Measurements from ENCODE around the gene CENPVL1. TPM values are rescaled to one million over a fixed set of nuclear protein-coding genes. Genes with fewer than 3 reads are reported as not detected.
"Not testable (repeated sequence)": the region's sequence is repeated elsewhere in the genome, so short reads cannot be mapped to it uniquely, and the experiment has no call there.

CENPVL1 gene
- polyA plus RNA-seq, 1 donor (not counting 4 experiments of a cell fraction or from before 2014, with no cell fraction given), result not detected

DNA sequence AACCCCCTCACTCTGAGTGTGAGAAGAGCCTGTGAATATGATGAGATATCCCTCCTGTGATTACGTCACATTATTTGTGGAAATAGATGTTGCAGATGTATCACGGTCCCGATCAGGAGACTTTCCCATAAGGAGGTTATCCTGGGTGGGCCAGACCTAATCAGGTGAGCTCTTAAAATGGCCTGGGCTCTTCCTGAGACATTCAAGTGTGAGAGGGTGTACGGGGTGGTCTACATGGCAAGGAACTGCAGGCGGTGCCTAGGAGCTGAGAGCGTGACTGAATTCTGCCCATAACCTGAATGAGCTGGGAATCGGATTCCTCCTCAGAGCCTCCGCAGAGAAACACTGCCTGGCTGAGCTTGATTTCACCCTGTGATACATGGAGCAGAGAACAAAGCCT is 12.9 kb upstream of the CENPVL1 start:
- dilution Hi-C loops (cut with MboI; ENCODE audit: extremely low pct_ligation_motif_present, low sequenced_read_pairs), result no loop called here

GRCh38 chrX:51712943-51713647 is 2.8 kb downstream of the CENPVL1 start:
- H3K9me3 ChIP-seq (ENCODE audit: control insufficient read depth, low read depth, low read length); FAIRE-seq; H3K36me3 ChIP-seq (ENCODE audit: control insufficient read depth in 2 of 2, extremely low read depth in 1 of 2, insufficient read depth in 2 of 2, low read length in 2 of 2); H3K4me1 ChIP-seq (ENCODE audit: control insufficient read depth, extremely low read depth, insufficient read depth, low read length); H3K27me3 ChIP-seq (ENCODE audit: control insufficient read depth, extremely low read depth, insufficient read depth, low read length); H4K20me1 ChIP-seq (ENCODE audit: control insufficient read depth, extremely low read depth, insufficient read depth, low read length); H3K27ac ChIP-seq (ENCODE audit: control insufficient read depth, insufficient read depth, low read length); H3K4me2 ChIP-seq (ENCODE audit: control insufficient read depth, extremely low read depth, insufficient read depth, low read depth, low read length); H3K4me3 ChIP-seq (ENCODE audit: control insufficient read depth in 2 of 3, extremely low read depth in 1 of 3, insufficient read depth in 2 of 3, low read depth in 1 of 3, low read length in 3 of 3); H2AFZ ChIP-seq (ENCODE audit: control insufficient read depth, low read length); dilution Hi-C loops (cut with MboI; ENCODE audit: extremely low pct_ligation_motif_present, low sequenced_read_pairs); H3K9ac ChIP-seq (ENCODE audit: control insufficient read depth, extremely low read depth, insufficient read depth, low read length); DNase-seq (ENCODE audit: low read depth, low spot score); H3K9me1 ChIP-seq (ENCODE audit: control insufficient read depth, extremely low read depth, insufficient read depth, low read length); H3K79me2 ChIP-seq (ENCODE audit: control insufficient read depth, insufficient read depth, low read length): not testable (repeated sequence)

More for the DNA sequence above, 12.9 kb upstream of the CENPVL1 start:
- FAIRE-seq, result no peak
- DNase-seq (ENCODE audit: low read depth, low spot score), result no peak
- Histone ChIP-seq H2AFZ (ENCODE audit: control insufficient read depth, low read length) (no peak overlapping the region), H4K20me1 (ENCODE audit: control insufficient read depth, extremely low read depth, insufficient read depth, low read length) (no peaks in the 10 kb centered on the region), H3K9me3 (ENCODE audit: control insufficient read depth, low read depth, low read length) (peaks cover 3% of the 10 kb centered on the region), H3K36me3 (ENCODE audit: control insufficient read depth in 2 of 2, extremely low read depth in 1 of 2, insufficient read depth in 2 of 2, low read length in 2 of 2) (no peaks in the 10 kb centered on the region), H3K4me3 (ENCODE audit: control insufficient read depth in 2 of 3, extremely low read depth in 1 of 3, insufficient read depth in 2 of 3, low read depth in 1 of 3, low read length in 3 of 3) (no peak overlapping the region), H3K9me1 (ENCODE audit: control insufficient read depth, extremely low read depth, insufficient read depth, low read length) (no peaks in the 10 kb centered on the region), H3K27ac (ENCODE audit: control insufficient read depth, insufficient read depth, low read length) (no peak overlapping the region), H3K27me3 (ENCODE audit: control insufficient read depth, extremely low read depth, insufficient read depth, low read length) (no peaks in the 10 kb centered on the region), H3K4me2 (ENCODE audit: control insufficient read depth, extremely low read depth, insufficient read depth, low read depth, low read length) (no peak overlapping the region), H3K79me2 (ENCODE audit: control insufficient read depth, insufficient read depth, low read length) (no peaks in the 10 kb centered on the region), H3K9ac (ENCODE audit: control insufficient read depth, extremely low read depth, insufficient read depth, low read length) (no peak overlapping the region), H3K4me1 (ENCODE audit: control insufficient read depth, extremely low read depth, insufficient read depth, low read length) (no peaks in the 10 kb centered on the region)
- TF ChIP-seq EZH2 (IDR thresholded peaks at IDR 0.05; ENCODE audit: low read length) (no peak), CTCF (optimal IDR thresholded peaks at IDR 0.05 in 1 of 3, IDR thresholded peaks at IDR 0.05 in 1 of 3, conservative IDR thresholded peaks at IDR 0.05 in 1 of 3; ENCODE audit: extremely low read depth in 1 of 3, insufficient read depth in 2 of 3, low read length in 3 of 3) (no peak)

DNA sequence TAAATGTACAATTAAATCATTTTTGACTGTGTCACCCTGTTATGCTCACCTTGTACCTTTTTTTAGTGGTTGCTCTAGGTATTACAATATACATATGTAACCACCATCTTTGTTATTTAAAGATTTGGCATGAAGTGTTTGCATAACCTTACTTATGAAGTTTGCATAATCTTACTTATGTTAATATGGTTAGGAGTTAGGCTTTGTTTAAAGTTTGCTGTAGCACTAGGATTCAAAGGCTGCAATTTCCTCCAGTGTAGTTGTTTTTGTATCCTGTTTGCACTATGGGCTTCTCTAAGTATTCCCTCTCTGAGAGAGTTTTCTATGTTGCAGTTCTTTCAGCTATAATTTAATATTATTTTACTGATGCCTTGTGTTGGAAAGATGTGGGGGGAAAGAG is 17.9 kb downstream of the CENPVL1 start:
- dilution Hi-C loops (cut with MboI; ENCODE audit: extremely low pct_ligation_motif_present, low sequenced_read_pairs), result no loop called here
- no peak overlapping the region for H3K4me3 ChIP-seq (ENCODE audit: control insufficient read depth in 2 of 3, extremely low read depth in 1 of 3, insufficient read depth in 2 of 3, low read depth in 1 of 3, low read length in 3 of 3)

More for the DNA sequence above, 17.9 kb downstream of the CENPVL1 start:
- H3K4me2 ChIP-seq (ENCODE audit: control insufficient read depth, extremely low read depth, insufficient read depth, low read depth, low read length), result no peak overlapping the region
- H3K27me3 ChIP-seq (ENCODE audit: control insufficient read depth, extremely low read depth, insufficient read depth, low read length), result no peaks in the 10 kb centered on the region
- no peak for DNase-seq (ENCODE audit: low read depth, low spot score)
- no peak overlapping the region for H3K27ac ChIP-seq (ENCODE audit: control insufficient read depth, insufficient read depth, low read length)
- TF ChIP-seq CTCF (optimal IDR thresholded peaks at IDR 0.05 in 1 of 3, IDR thresholded peaks at IDR 0.05 in 1 of 3, conservative IDR thresholded peaks at IDR 0.05 in 1 of 3; ENCODE audit: extremely low read depth in 1 of 3, insufficient read depth in 2 of 3, low read length in 3 of 3), result no peak
- TF ChIP-seq EZH2 (IDR thresholded peaks at IDR 0.05; ENCODE audit: low read length), result no peak
- no peak overlapping the region for H2AFZ ChIP-seq (ENCODE audit: control insufficient read depth, low read length)
- H3K4me1 ChIP-seq (ENCODE audit: control insufficient read depth, extremely low read depth, insufficient read depth, low read length), result no peaks in the 10 kb centered on the region
- no peaks in the 10 kb centered on the region for H3K9me1 ChIP-seq (ENCODE audit: control insufficient read depth, extremely low read depth, insufficient read depth, low read length)
- no peaks in the 10 kb centered on the region for H4K20me1 ChIP-seq (ENCODE audit: control insufficient read depth, extremely low read depth, insufficient read depth, low read length)
- no peaks in the 10 kb centered on the region for H3K36me3 ChIP-seq (ENCODE audit: control insufficient read depth in 2 of 2, extremely low read depth in 1 of 2, insufficient read depth in 2 of 2, low read length in 2 of 2)
- H3K9ac ChIP-seq (ENCODE audit: control insufficient read depth, extremely low read depth, insufficient read depth, low read length), result no peak overlapping the region
- no peaks in the 10 kb centered on the region for H3K79me2 ChIP-seq (ENCODE audit: control insufficient read depth, insufficient read depth, low read length)
- H3K9me3 ChIP-seq (ENCODE audit: control insufficient read depth, low read depth, low read length), result no peaks in the 10 kb centered on the region
- FAIRE-seq, result no peak

All from keratinocyte (primary cell).